Endothelial cell of umbilical vein (primary cell): ENCODE data around the gene ZNF195. TPM values are rescaled to one million over a fixed set of nuclear protein-coding genes. Genes with fewer than 3 reads are reported as not detected.
"Not testable (repeated sequence)": the region's sequence is repeated elsewhere in the genome, so short reads cannot be mapped to it uniquely, and the experiment has no call there.

Experiments
- BruUV-seq: library from RNA; stranded (reverse); fragments of 400-500 nt; replicated peaks from 2 replicates; lab custom pipeline; 2021; lab: Mats Ljungman, UMichigan
- CTCF ChIA-PET: fragments of 300-600, 350-600 bp; sonication (Branson Sonifier 250); formaldehyde crosslinking; loops from one replicate; lab custom pipeline; 2021; ENCODE audit warnings: antibody characterized with exemption, inconsistent platforms; lab: Charles Lee
- POLR2A ChIA-PET: fragments of 300-600, 350-600 bp; sonication (Branson Sonifier 250); formaldehyde crosslinking; loops from one replicate; lab custom pipeline; 2021; ENCODE audit warnings: antibody characterized with exemption, inconsistent platforms; lab: Charles Lee
- DNase-seq: peaks from one replicate; pipeline ENCODE4 v3.0.0-alpha.2; 2011; ENCODE audit warnings: low read depth, low spot score
- FAIRE-seq: peaks from 2 replicates; lab custom pipeline; 2011; peaks lifted over from hg19 to GRCh38; lab: Jason Lieb, UNC
- H2AFZ ChIP-seq: 2 replicates; pipeline ENCODE4 v1.6.0; 2012; ENCODE audit warnings: low read depth, low read length, control low read depth, inconsistent platforms
- H3K27ac ChIP-seq: 2 replicates; pipeline ENCODE4 v1.5.1; 2011; ENCODE audit warnings: low read depth, mild to moderate bottlenecking, control low read depth, low read length, moderate library complexity; ENCODE audit not compliant: insufficient read depth
- H3K27me3 ChIP-seq, 2 experiments: 2 replicates each; pipeline versions ENCODE4 v1.6.0 to v1.6.1; 2011; ENCODE audit warnings: low read length in 2 of 2, mixed read lengths in 1 of 2; ENCODE audit not compliant: control insufficient read depth in 2 of 2, insufficient read depth in 2 of 2
- H3K36me3 ChIP-seq, 2 experiments: 2 replicates in 1 of 2; 3 replicates in 1 of 2; pipeline ENCODE4 v1.5.1; 2011; ENCODE audit warnings: low read length in 2 of 2, mild to moderate bottlenecking in 1 of 2, moderate library complexity in 1 of 2; ENCODE audit not compliant: control insufficient read depth in 2 of 2, insufficient read depth in 2 of 2; ENCODE audit errors: extremely low read depth in 1 of 2
- H3K4me1 ChIP-seq: 3 replicates; pipeline ENCODE4 v1.5.1; 2011; ENCODE audit warnings: mild to moderate bottlenecking, low read length; ENCODE audit not compliant: control insufficient read depth, insufficient read depth; ENCODE audit errors: extremely low read depth
- H3K4me2 ChIP-seq: 2 replicates; pipeline ENCODE4 v1.6.1; 2011; ENCODE audit warnings: low read length, control low read depth, mixed read lengths; ENCODE audit not compliant: insufficient read depth
- H3K4me3 ChIP-seq, 3 experiments: fragments of 200-600 bp in 1 of 3; sonication (generic), shearing (Covaris generic) in 1 of 3; replicated peaks in 1 of 3; 2 replicates each; pipeline ENCODE4 v1.5.1; 2011 to 2016; ENCODE audit warnings: control low read depth in 3 of 3, low read length in 3 of 3, mild to moderate bottlenecking in 2 of 3, inconsistent platforms in 1 of 3, low read depth in 1 of 3, moderate library complexity in 1 of 3; ENCODE audit not compliant: insufficient read depth in 1 of 3
- H3K79me2 ChIP-seq: 2 replicates; pipeline ENCODE4 v1.6.0; 2012; ENCODE audit warnings: low read length, inconsistent platforms; ENCODE audit not compliant: control insufficient read depth, insufficient read depth
- H3K9ac ChIP-seq: replicated peaks from 2 replicates; pipeline ENCODE3; 2011; ENCODE audit warnings: low read length, control low read depth; ENCODE audit not compliant: insufficient read depth; ENCODE audit errors: extremely low read depth
- H3K9me1 ChIP-seq: replicated peaks from 3 replicates; pipeline ENCODE4 v1.6.0; 2011; ENCODE audit warnings: mild to moderate bottlenecking, low read length; ENCODE audit not compliant: control insufficient read depth, insufficient read depth; ENCODE audit errors: extremely low read depth
- H3K9me3 ChIP-seq: replicated peaks from 2 replicates; pipeline ENCODE4 v1.5.1; 2012; ENCODE audit warnings: low read length, inconsistent platforms; ENCODE audit not compliant: control insufficient read depth, insufficient read depth
- H4K20me1 ChIP-seq: replicated peaks from 2 replicates; pipeline ENCODE3; 2011; ENCODE audit warnings: mild to moderate bottlenecking, low read length; ENCODE audit not compliant: control insufficient read depth, insufficient read depth; ENCODE audit errors: extremely low read depth
- CTCF ChIP-seq, 2 donors: IDR thresholded peaks; 1 replicate in 1 of 2; 2 replicates in 1 of 2; pipeline ENCODE4 v1.5.1; 2011; ENCODE audit warnings: low read length in 2 of 2, mild to moderate bottlenecking in 2 of 2, moderate library complexity in 2 of 2, control low read depth in 1 of 2, inconsistent platforms in 1 of 2, low read depth in 1 of 2; ENCODE audit not compliant: insufficient read depth in 1 of 2; ENCODE audit errors: extremely low read depth in 1 of 2
- dilution Hi-C: fragments of 300-500 bp; cut with MboI; formaldehyde crosslinking; loops from one replicate; pipeline ENCODE4 v1.15.0; 2019; ENCODE audit warnings: low sequenced_read_pairs; ENCODE audit not compliant: extremely low pct_ligation_motif_present
- intact Hi-C: fragments of 100-400 bp; cut with micrococcal nuclease; formaldehyde crosslinking; loops from one replicate; pipeline ENCODE4 v1.10.0; 2022
- polyA plus RNA-seq, 4 experiments: library from polyadenylated mRNA; depleted of rRNA in 3 of 4; stranded (reverse) in 3 of 4; unstranded in 1 of 4; fragments of >200 nt; gene quantifications; 2 replicates each; pipeline versions ENCODE4 v1.2.1 to v1.2.3, GENCODE V29; 2011 to 2012; ENCODE audit warnings: missing spikeins in 1 of 4
- total RNA-seq: library from RNA; stranded (reverse); gene quantifications from 2 replicates; pipeline ENCODE4 v1.2.3, GENCODE V29; 2021

Gene ZNF195
- total and polyA plus RNA-seq, 2 donors (not counting 3 experiments of a cell fraction or from before 2014, with no cell fraction given): 12.8 to 32.5 TPM

- H2AFZ ChIP-seq, H3K27ac ChIP-seq, H3K4me1 ChIP-seq, H3K36me3 ChIP-seq, H3K27me3 ChIP-seq, BruUV-seq, H3K9me3 ChIP-seq, H3K9ac ChIP-seq, dilution Hi-C loops, H3K9me1 ChIP-seq, H3K79me2 ChIP-seq, H4K20me1 ChIP-seq, H3K4me3 ChIP-seq, H3K4me2 ChIP-seq: not testable (repeated sequence)
- FAIRE-seq (peak; percentile 87), DNase-seq (peak; percentile 68)
- ChIA-PET POLR2A (interaction anchor here (0.6 kb wide), 1 partner anchor 68 kb away, joined by 3 read pairs; no protein-coding TSS in a partner anchor), CTCF (interaction anchor here (0.6 to 6.0 kb wide), 49 partner anchors 9 to 876 kb away, joined by 3 to 151 read pairs (median 5); partner anchors contain the start of gene ZNF195)
- peak; percentile 50 to 77 for TF ChIP-seq CTCF (IDR thresholded peaks at IDR 0.05; ENCODE audit: extremely low read depth in 1 of 2, insufficient read depth in 1 of 2, low read depth in 1 of 2, low read length in 2 of 2)
- intact Hi-C loops: loop anchor here (2.0 to 5.0 kb wide), 2 partner anchors 311 to 372 kb away; no protein-coding TSS in a partner anchor
Measured at GRCh38 chr11:3408722-3409121, 29.8 kb upstream of the ZNF195 start.

- H3K9ac ChIP-seq, H3K27me3 ChIP-seq, DNase-seq, H3K4me3 ChIP-seq, H3K27ac ChIP-seq, H3K9me3 ChIP-seq, H3K4me2 ChIP-seq, dilution Hi-C loops, BruUV-seq, H3K9me1 ChIP-seq, H3K36me3 ChIP-seq, H2AFZ ChIP-seq, FAIRE-seq, H4K20me1 ChIP-seq, H3K79me2 ChIP-seq, H3K4me1 ChIP-seq: not testable (repeated sequence)
- intact Hi-C loops: loop anchor here (2.0 to 5.0 kb wide), 2 partner anchors 311 to 371 kb away; no protein-coding TSS in a partner anchor
- CTCF ChIA-PET: interaction anchor here (0.7 to 6.0 kb wide), 47 partner anchors 9 to 876 kb away, joined by 3 to 151 read pairs (median 5); partner anchors contain the start of gene ZNF195
- POLR2A ChIA-PET: interaction anchor here (0.6 kb wide), 1 partner anchor 67 kb away, joined by 3 read pairs; no protein-coding TSS in a partner anchor
Measured at GRCh38 chr11:3408058-3408605, 29.2 kb upstream of the ZNF195 start.

GRCh38 chr11:3406937-3407336 lies 28.0 kb upstream of the ZNF195 start:
- POLR2A ChIA-PET, FAIRE-seq, H3K27ac ChIP-seq, BruUV-seq, H3K36me3 ChIP-seq, H4K20me1 ChIP-seq, H3K4me2 ChIP-seq, H3K79me2 ChIP-seq, H3K9ac ChIP-seq, H3K9me3 ChIP-seq, H3K4me3 ChIP-seq, H3K27me3 ChIP-seq, H3K4me1 ChIP-seq, H3K9me1 ChIP-seq, DNase-seq, H2AFZ ChIP-seq, dilution Hi-C loops: not testable (repeated sequence)
- CTCF ChIA-PET: interaction anchor here (2.5 to 6.0 kb wide), 2 partner anchors 57 to 66 kb away, joined by 18 to 151 read pairs; no protein-coding TSS in a partner anchor
- intact Hi-C loops: loop anchor here (5.0 kb wide), 1 partner anchor 310 kb away; no protein-coding TSS in a partner anchor
